DOHH2 (cell line): ENCODE measurements around the gene TRPM2.

Experiments
- H3F3A ChIP-seq: fragments of 200-600 bp; sonication (generic), shearing (Covaris generic); 2 replicates; pipeline ENCODE4 v1.6.0; 2016; ENCODE audit warnings: antibody characterized with exemption, mild to moderate bottlenecking; ENCODE audit not compliant: control insufficient read depth, insufficient read depth
- H3K27ac ChIP-seq: fragments of 200-600 bp; sonication (generic); 2 replicates; pipeline ENCODE4 v1.5.1; 2014; ENCODE audit warnings: low read depth, mild to moderate bottlenecking, low read length, moderate library complexity
- H3K27me3 ChIP-seq: fragments of 200-600 bp; sonication (generic); 2 replicates; pipeline ENCODE4 v1.6.1; 2014; ENCODE audit warnings: mild to moderate bottlenecking, low read length, mixed read lengths; ENCODE audit not compliant: control insufficient read depth
- H3K36me3 ChIP-seq: fragments of 200-600 bp; sonication (generic); 2 replicates; pipeline ENCODE4 v1.6.1; 2014; ENCODE audit warnings: mild to moderate bottlenecking, low read length, moderate library complexity, mixed read lengths; ENCODE audit not compliant: control insufficient read depth
- H3K4me1 ChIP-seq: fragments of 200-600 bp; sonication (generic); 2 replicates; pipeline ENCODE4 v1.6.1; 2014; ENCODE audit warnings: mild to moderate bottlenecking, low read length, mixed read lengths; ENCODE audit not compliant: control insufficient read depth
- H3K4me2 ChIP-seq: fragments of 200-600 bp; sonication (generic); 2 replicates; pipeline ENCODE4 v1.6.0; 2014; ENCODE audit warnings: mild to moderate bottlenecking, low read length, moderate library complexity
- H3K4me3 ChIP-seq: fragments of 200-600 bp; sonication (generic); 2 replicates; pipeline ENCODE4 v1.5.1; 2014; ENCODE audit warnings: mild to moderate bottlenecking, low read length, mixed read lengths
- H3K79me2 ChIP-seq: fragments of 200-600 bp; sonication (generic); 2 replicates; pipeline ENCODE4 v1.6.1; 2014; ENCODE audit warnings: mild to moderate bottlenecking, low read length, mixed read lengths; ENCODE audit not compliant: control insufficient read depth
- H3K9me2 ChIP-seq: fragments of 200-600 bp; sonication (generic); replicated peaks from 2 replicates; pipeline ENCODE4 v1.6.1; 2014; ENCODE audit warnings: mild to moderate bottlenecking, low read length, mixed read lengths; ENCODE audit not compliant: control insufficient read depth
- H3K9me3 ChIP-seq: fragments of 200-600 bp; sonication (generic); 2 replicates; pipeline ENCODE4 v1.6.1; 2014; ENCODE audit warnings: antibody characterized with exemption, low read length, mixed read lengths; ENCODE audit not compliant: control insufficient read depth, insufficient read depth
- H4K20me1 ChIP-seq: fragments of 200-600 bp; sonication (generic); 2 replicates; pipeline ENCODE4 v1.6.0; 2014; ENCODE audit warnings: low read depth, mild to moderate bottlenecking, antibody characterized with exemption, low read length, moderate library complexity; ENCODE audit not compliant: control insufficient read depth, insufficient read depth
- EZH2phosphoT487 ChIP-seq: fragments of 200-600 bp; sonication (generic); IDR thresholded peaks from 2 replicates; pipeline ENCODE4 v1.6.1; 2017; ENCODE audit warnings: borderline replicate concordance, mild to moderate bottlenecking, antibody characterized with exemption, low read length, moderate library complexity, mixed read lengths
- TF ChIP-seq, protein P1 (sequence below): fragments of 200-600 bp; sonication (generic); IDR thresholded peaks from one replicate; pipeline ENCODE4 v1.5.1; 2014; ENCODE audit warnings: antibody characterized with exemption, mild to moderate bottlenecking, low read depth, low read length; ENCODE audit not compliant: poor library complexity, severe bottlenecking

TRPM2 gene

GRCh38 chr21:44405948-44406872, 52.8 kb downstream of the TRPM2 start:
- no peaks in the 10 kb centered on the region for H3K79me2 ChIP-seq
- no peak for TF ChIP-seq EZH2phosphoT487
- TF ChIP-seq, protein P1, sequence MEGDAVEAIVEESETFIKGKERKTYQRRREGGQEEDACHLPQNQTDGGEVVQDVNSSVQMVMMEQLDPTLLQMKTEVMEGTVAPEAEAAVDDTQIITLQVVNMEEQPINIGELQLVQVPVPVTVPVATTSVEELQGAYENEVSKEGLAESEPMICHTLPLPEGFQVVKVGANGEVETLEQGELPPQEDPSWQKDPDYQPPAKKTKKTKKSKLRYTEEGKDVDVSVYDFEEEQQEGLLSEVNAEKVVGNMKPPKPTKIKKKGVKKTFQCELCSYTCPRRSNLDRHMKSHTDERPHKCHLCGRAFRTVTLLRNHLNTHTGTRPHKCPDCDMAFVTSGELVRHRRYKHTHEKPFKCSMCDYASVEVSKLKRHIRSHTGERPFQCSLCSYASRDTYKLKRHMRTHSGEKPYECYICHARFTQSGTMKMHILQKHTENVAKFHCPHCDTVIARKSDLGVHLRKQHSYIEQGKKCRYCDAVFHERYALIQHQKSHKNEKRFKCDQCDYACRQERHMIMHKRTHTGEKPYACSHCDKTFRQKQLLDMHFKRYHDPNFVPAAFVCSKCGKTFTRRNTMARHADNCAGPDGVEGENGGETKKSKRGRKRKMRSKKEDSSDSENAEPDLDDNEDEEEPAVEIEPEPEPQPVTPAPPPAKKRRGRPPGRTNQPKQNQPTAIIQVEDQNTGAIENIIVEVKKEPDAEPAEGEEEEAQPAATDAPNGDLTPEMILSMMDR: no peak
- no peaks in the 10 kb centered on the region for H3K27me3 ChIP-seq
- no peaks in the 10 kb centered on the region for H4K20me1 ChIP-seq
- no peaks in the 10 kb centered on the region for H3K36me3 ChIP-seq
- H3K27ac ChIP-seq: no peak overlapping the region
- no peak overlapping the region for H3K4me3 ChIP-seq
- H3K9me3 ChIP-seq: peaks cover 44% of the 10 kb centered on the region; the same call in 1 of the 2 replicates
- H3K4me2 ChIP-seq: no peak overlapping the region
- H3K4me1 ChIP-seq: no peaks in the 10 kb centered on the region
- H3F3A ChIP-seq: peaks cover 8% of the 10 kb centered on the region
- H3K9me2 ChIP-seq: no peaks in the 10 kb centered on the region

GRCh38 chr21:44406953-44407352, 53.5 kb downstream of the TRPM2 start:
- no peaks in the 10 kb centered on the region for H3K27me3 ChIP-seq
- H3K4me1 ChIP-seq: no peaks in the 10 kb centered on the region
- no peaks in the 10 kb centered on the region for H3K79me2 ChIP-seq
- TF ChIP-seq EZH2phosphoT487: no peak
- TF ChIP-seq, protein P1: no peak
- H3K9me2 ChIP-seq: no peaks in the 10 kb centered on the region
- H3K36me3 ChIP-seq: no peaks in the 10 kb centered on the region
- H3K9me3 ChIP-seq: peaks cover 44% of the 10 kb centered on the region; the same call in 1 of the 2 replicates
- H3K27ac ChIP-seq: no peak overlapping the region
- no peak overlapping the region for H3K4me3 ChIP-seq
- peaks cover 8% of the 10 kb centered on the region for H3F3A ChIP-seq
- H4K20me1 ChIP-seq: no peaks in the 10 kb centered on the region
- H3K4me2 ChIP-seq: no peak overlapping the region

GRCh38 chr21:44407493-44407892, 54.1 kb downstream of the TRPM2 start:
- H4K20me1 ChIP-seq: no peaks in the 10 kb centered on the region
- H3K27ac ChIP-seq: no peak overlapping the region
- H3K9me3 ChIP-seq: peaks cover 40% of the 10 kb centered on the region; the same call in 1 of the 2 replicates
- no peaks in the 10 kb centered on the region for H3K36me3 ChIP-seq
- no peaks in the 10 kb centered on the region for H3K9me2 ChIP-seq
- no peak overlapping the region for H3K4me3 ChIP-seq
- no peaks in the 10 kb centered on the region for H3K4me1 ChIP-seq
- H3K79me2 ChIP-seq: no peaks in the 10 kb centered on the region
- H3F3A ChIP-seq: peaks cover 8% of the 10 kb centered on the region
- H3K4me2 ChIP-seq: no peak overlapping the region
- H3K27me3 ChIP-seq: no peaks in the 10 kb centered on the region
- TF ChIP-seq, protein P1: no peak
- TF ChIP-seq EZH2phosphoT487: no peak
